Measurements from ENCODE around the gene NLRC3. TPM values are rescaled to one million over a fixed set of nuclear protein-coding genes. Genes with fewer than 3 reads are reported as not detected.
A peak's percentile ranks its signal among the peaks of the same experiment; 100 is the strongest.

Gene NLRC3
- total and polyA plus RNA-seq, 7 donors: 0.25 to 1.4 (median 0.76) TPM

- TF ChIP-seq CTCF (IDR thresholded peaks at IDR 0.05): no peak
- Histone ChIP-seq H3K36me3 (ENCODE audit: insufficient read depth in 1 of 2, low read depth in 1 of 2) (peaks cover 6 to 65% of the 10 kb centered on the region in 2 donors), H3K27ac (no peak overlapping the region), H3K4me3 (no peak overlapping the region), H3K4me1 (no peaks in the 10 kb centered on the region), H3K27me3 (ENCODE audit: insufficient read depth in 3 of 3, low read length in 2 of 3) (no peaks in the 10 kb centered on the region), H3K9me3 (no peaks in the 10 kb centered on the region)
- WGBS, 3 donors: 93 to 97% (median 93%) methylated on average over 12 of the region's 12 CpGs
- DNase-seq (no peak), ATAC-seq (no peak)
- intact Hi-C loops (cut with DNase I): no loop called here
Observed at GRCh38 chr16:3598236-3598635, 21.0 kb upstream of the NLRC3 start.

GRCh38 chr16:3597676-3598075 lies 20.5 kb upstream of the NLRC3 start:
- Histone ChIP-seq H3K4me1 (no peaks in the 10 kb centered on the region), H3K4me3 (no peak overlapping the region), H3K27me3 (ENCODE audit: insufficient read depth in 3 of 3, low read length in 2 of 3) (no peaks in the 10 kb centered on the region), H3K27ac (no peak overlapping the region), H3K36me3 (ENCODE audit: insufficient read depth in 1 of 2, low read depth in 1 of 2) (peaks cover 6 to 62% of the 10 kb centered on the region in 2 donors), H3K9me3 (no peaks in the 10 kb centered on the region)
- no peak for ATAC-seq
- no peak for TF ChIP-seq CTCF (IDR thresholded peaks at IDR 0.05)
- intact Hi-C loops (cut with DNase I): no loop called here
- WGBS, 3 donors: 94 to 96% (median 94%) methylated on average over 17 of the region's 17 CpGs
- DNase-seq: no peak

GRCh38 chr16:3597226-3597625 lies 20.0 kb upstream of the NLRC3 start:
- ATAC-seq (no peak), DNase-seq (no peak)
- intact Hi-C loops (cut with DNase I): no loop called here
- no peaks in the 10 kb centered on the region for H3K27me3 ChIP-seq (ENCODE audit: insufficient read depth in 3 of 3, low read length in 2 of 3)
- H3K27ac ChIP-seq: no peak overlapping the region
- H3K9me3 ChIP-seq: no peaks in the 10 kb centered on the region
- peaks cover 6 to 62% of the 10 kb centered on the region in 2 donors for H3K36me3 ChIP-seq (ENCODE audit: insufficient read depth in 1 of 2, low read depth in 1 of 2)
- TF ChIP-seq CTCF (IDR thresholded peaks at IDR 0.05): no peak
- H3K4me3 ChIP-seq: no peak overlapping the region
- 87 to 93% (median 89%) methylated on average over 10 of the region's 10 CpGs for WGBS, 3 donors
- no peaks in the 10 kb centered on the region for H3K4me1 ChIP-seq

GRCh38 chr16:3596101-3596861 lies 19.1 kb upstream of the NLRC3 start:
- intact Hi-C loops (cut with DNase I): no loop called here
- DNase-seq (no peak), ATAC-seq (peak in 1 of 4 donors; percentile 38)
- H3K27me3 ChIP-seq (ENCODE audit: insufficient read depth in 3 of 3, low read length in 2 of 3): no peaks in the 10 kb centered on the region
- 93 to 96% (median 94%) methylated on average over 26 to 27 of the region's 27 CpGs for WGBS, 3 donors
- H3K9me3 ChIP-seq: no peaks in the 10 kb centered on the region
- TF ChIP-seq CTCF (IDR thresholded peaks at IDR 0.05): no peak
- no peaks in the 10 kb centered on the region for H3K4me1 ChIP-seq
- no peak overlapping the region for H3K4me3 ChIP-seq
- peaks cover 6 to 62% of the 10 kb centered on the region in 2 donors for H3K36me3 ChIP-seq (ENCODE audit: insufficient read depth in 1 of 2, low read depth in 1 of 2)
- H3K27ac ChIP-seq: no peak overlapping the region

Data from psoas muscle (tissue), 8 donors.